ENCODE results near the gene IRF8. TPM values are rescaled to one million over a fixed set of nuclear protein-coding genes. Genes with fewer than 3 reads are reported as not detected.

The IRF8 gene
- total RNA-seq, 5 donors from 2014 or later (not counting 1 experiment from before 2014, with no cell fraction given) = 7.7 to 17.0 (median 10.3) TPM

DNA sequence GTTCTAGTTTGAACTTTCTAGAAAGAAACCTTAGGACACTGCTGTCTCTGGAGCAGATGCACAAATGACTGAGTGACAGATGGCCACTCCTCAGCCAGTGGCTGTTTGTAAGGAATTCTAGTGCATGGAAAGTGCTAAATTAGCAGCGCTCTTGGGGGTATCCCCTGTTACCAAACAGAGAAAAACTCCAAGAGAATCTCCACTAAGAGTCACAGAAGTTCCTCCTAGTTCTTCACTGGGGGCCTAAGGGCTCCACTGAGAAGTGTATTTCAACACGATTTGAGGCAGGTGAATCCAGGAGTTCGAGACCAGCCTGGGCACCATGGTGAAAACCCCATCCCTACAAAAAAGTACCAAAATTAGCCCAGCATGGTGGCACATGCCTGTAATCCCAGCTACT is 18.1 kb upstream of the IRF8 start:
- Mint-ChIP-seq H3K4me3 (no peak overlapping the region), H3K27me3 (peaks cover 16% of the 10 kb centered on the region in 2 donors), H3K27ac (no peak overlapping the region), H3K36me3 (no peaks in the 10 kb centered on the region), H3K4me1 (no peaks in the 10 kb centered on the region), H3K9me3 (no peaks in the 10 kb centered on the region)
- Histone ChIP-seq H3K9me3 (no peaks in the 10 kb centered on the region), H3K36me3 (ENCODE audit: control insufficient read depth in 2 of 2, extremely low read depth in 1 of 2, insufficient read depth in 1 of 2, low read length in 1 of 2) (no peaks in the 10 kb centered on the region), H3K27ac (ENCODE audit: low read length) (no peak overlapping the region), H3K27me3 (replicated peaks in 1 of 2; ENCODE audit: control insufficient read depth in 2 of 2, extremely low read depth in 1 of 2, insufficient read depth in 2 of 2, low read length in 1 of 2) (peaks cover 0 to 4% of the 10 kb centered on the region in 2 experiments), H3K4me1 (ENCODE audit: control insufficient read depth in 1 of 2, extremely low read depth in 1 of 2, insufficient read depth in 2 of 2, low read length in 2 of 2) (no peaks in the 10 kb centered on the region), H3K4me3 (ENCODE audit: control insufficient read depth in 1 of 2, extremely low read depth in 1 of 2, low read length in 1 of 2) (no peak overlapping the region)
- DNase-seq = no peak
- WGBS (ENCODE audit: insufficient coverage) = no CpG with 5 or more reads among the region's 3 CpGs
- CTCF ChIA-PET = no interaction called here
- POLR2A ChIA-PET = no interaction called here
- no peak for ATAC-seq (replicated peaks in 1 of 4)

DNA sequence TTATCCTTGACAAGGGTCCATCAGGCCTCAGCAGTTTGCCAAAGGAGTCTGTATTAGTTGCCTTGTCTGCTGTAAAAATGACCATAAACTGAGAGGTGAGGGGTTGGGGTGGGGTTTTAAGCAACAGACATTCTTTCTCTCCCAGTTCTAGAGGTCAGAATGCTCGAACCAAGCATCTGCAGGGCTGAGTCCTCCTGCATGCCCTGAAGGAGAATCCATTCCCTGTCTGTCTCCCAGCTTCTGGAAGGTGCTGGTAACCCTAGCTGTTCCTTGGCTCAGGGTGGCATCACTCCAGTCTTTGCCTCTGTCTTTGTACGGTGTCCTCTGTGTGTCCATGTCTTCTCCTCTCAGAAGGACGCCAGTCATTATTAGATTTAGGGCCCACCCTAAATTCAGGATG is 17.5 kb upstream of the IRF8 start:
- H3K27ac Mint-ChIP-seq = no peak overlapping the region
- peaks cover 11 to 15% of the 10 kb centered on the region in 2 donors for H3K27me3 Mint-ChIP-seq
- H3K9me3 Mint-ChIP-seq = no peaks in the 10 kb centered on the region
- H3K4me1 Mint-ChIP-seq = no peaks in the 10 kb centered on the region
- Histone ChIP-seq H3K27ac (ENCODE audit: low read length) (no peak overlapping the region), H3K27me3 (replicated peaks in 1 of 2; ENCODE audit: control insufficient read depth in 2 of 2, extremely low read depth in 1 of 2, insufficient read depth in 2 of 2, low read length in 1 of 2) (peaks cover 0 to 4% of the 10 kb centered on the region in 2 experiments), H3K36me3 (ENCODE audit: control insufficient read depth in 2 of 2, extremely low read depth in 1 of 2, insufficient read depth in 1 of 2, low read length in 1 of 2) (no peaks in the 10 kb centered on the region), H3K4me3 (ENCODE audit: control insufficient read depth in 1 of 2, extremely low read depth in 1 of 2, low read length in 1 of 2) (no peak overlapping the region), H3K9me3 (no peaks in the 10 kb centered on the region), H3K4me1 (ENCODE audit: control insufficient read depth in 1 of 2, extremely low read depth in 1 of 2, insufficient read depth in 2 of 2, low read length in 2 of 2) (no peaks in the 10 kb centered on the region)
- no peak for DNase-seq
- ATAC-seq (replicated peaks in 1 of 4) = no peak
- H3K36me3 Mint-ChIP-seq = no peaks in the 10 kb centered on the region
- no peak overlapping the region for H3K4me3 Mint-ChIP-seq
- POLR2A ChIA-PET = no interaction called here
- WGBS (ENCODE audit: insufficient coverage) = 43% methylated on average over 1 of the region's 3 CpGs
- CTCF ChIA-PET = no interaction called here

DNA sequence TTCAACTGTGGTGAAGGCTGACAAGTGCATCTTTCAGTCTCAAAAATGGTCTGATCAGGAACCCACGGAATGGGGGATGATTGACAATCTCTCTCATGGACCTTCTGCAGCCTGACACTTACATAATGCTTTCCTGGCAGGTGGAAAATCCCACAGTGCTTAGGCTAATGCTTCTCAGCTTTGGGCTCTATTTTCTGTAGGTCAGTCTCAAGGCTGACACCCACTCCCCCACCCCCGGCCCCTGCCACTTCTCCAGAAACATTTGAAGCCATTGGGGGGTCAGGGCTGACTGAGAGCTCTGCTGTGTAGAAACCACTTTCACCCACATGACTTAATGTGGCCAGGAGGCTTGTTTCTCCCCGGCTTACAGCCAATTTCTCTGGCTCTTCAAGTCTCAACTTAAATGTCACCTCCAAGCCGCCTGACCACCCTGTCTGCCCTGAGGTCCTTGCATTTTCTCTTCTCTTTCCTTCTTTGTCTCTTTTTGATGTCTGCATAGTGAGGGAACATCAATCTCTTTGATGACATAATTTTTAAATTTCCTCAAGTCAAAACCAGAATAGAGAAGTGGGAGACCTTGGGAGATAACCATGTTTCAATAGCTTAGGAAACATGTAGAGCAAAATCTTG is 16.7 kb upstream of the IRF8 start:
- CTCF ChIA-PET = no interaction called here
- no peaks in the 10 kb centered on the region for H3K9me3 ChIP-seq
- H3K4me1 ChIP-seq (ENCODE audit: control insufficient read depth in 1 of 2, extremely low read depth in 1 of 2, insufficient read depth in 2 of 2, low read length in 2 of 2) = no peaks in the 10 kb centered on the region
- Mint-ChIP-seq H3K27ac (no peak overlapping the region), H3K9me3 (no peaks in the 10 kb centered on the region), H3K4me1 (no peaks in the 10 kb centered on the region), H3K4me3 (no peak overlapping the region), H3K27me3 (peaks cover 11 to 15% of the 10 kb centered on the region in 2 donors), H3K36me3 (no peaks in the 10 kb centered on the region)
- no peak overlapping the region for H3K4me3 ChIP-seq (ENCODE audit: control insufficient read depth in 1 of 2, extremely low read depth in 1 of 2, low read length in 1 of 2)
- DNase-seq (no peak), ATAC-seq (replicated peaks in 1 of 4) (no peak)
- no peaks in the 10 kb centered on the region for H3K36me3 ChIP-seq (ENCODE audit: control insufficient read depth in 2 of 2, extremely low read depth in 1 of 2, insufficient read depth in 1 of 2, low read length in 1 of 2)
- WGBS (ENCODE audit: insufficient coverage) = 20% methylated on average over 1 of the region's 4 CpGs
- no peak overlapping the region for H3K27ac ChIP-seq (ENCODE audit: low read length)
- H3K27me3 ChIP-seq (replicated peaks in 1 of 2; ENCODE audit: control insufficient read depth in 2 of 2, extremely low read depth in 1 of 2, insufficient read depth in 2 of 2, low read length in 1 of 2) = peaks cover 0 to 6% of the 10 kb centered on the region in 2 experiments
- POLR2A ChIA-PET = no interaction called here

DNA sequence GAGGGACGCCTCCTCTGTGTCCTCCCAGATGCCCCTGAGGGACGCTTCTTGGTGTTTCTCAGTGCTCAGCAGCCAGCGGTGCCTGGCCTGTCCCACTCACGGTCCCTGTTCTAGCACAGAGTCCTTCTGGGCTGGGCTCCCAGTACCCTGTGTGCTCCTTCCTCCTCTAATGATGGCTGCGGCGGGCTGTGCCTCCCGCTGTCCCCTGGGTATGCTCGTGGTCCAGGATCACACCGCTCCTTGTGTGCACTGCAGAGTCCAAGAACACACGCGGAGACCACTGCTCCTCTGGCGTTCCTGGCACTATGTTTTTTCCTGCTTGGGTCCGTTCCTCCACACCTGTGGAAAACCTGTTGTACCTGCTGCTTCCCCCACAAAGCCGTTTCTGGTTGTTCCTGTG is 15.1 kb upstream of the IRF8 start:
- H3K36me3 ChIP-seq (ENCODE audit: control insufficient read depth in 2 of 2, extremely low read depth in 1 of 2, insufficient read depth in 1 of 2, low read length in 1 of 2) = no peaks in the 10 kb centered on the region
- H3K4me1 Mint-ChIP-seq = peaks cover 3 to 7% (median 3%) of the 10 kb centered on the region in 3 donors
- H3K4me3 ChIP-seq (ENCODE audit: control insufficient read depth in 1 of 2, extremely low read depth in 1 of 2, low read length in 1 of 2) = no peak overlapping the region
- DNase-seq = no peak
- H3K27me3 ChIP-seq (replicated peaks in 1 of 2; ENCODE audit: control insufficient read depth in 2 of 2, extremely low read depth in 1 of 2, insufficient read depth in 2 of 2, low read length in 1 of 2) = peaks cover 0 to 6% of the 10 kb centered on the region in 2 experiments
- no peak for ATAC-seq (replicated peaks in 1 of 4)
- peaks cover 0 to 6% of the 10 kb centered on the region in 2 experiments for H3K4me1 ChIP-seq (ENCODE audit: control insufficient read depth in 1 of 2, extremely low read depth in 1 of 2, insufficient read depth in 2 of 2, low read length in 2 of 2)
- H3K36me3 Mint-ChIP-seq = no peaks in the 10 kb centered on the region
- ChIA-PET POLR2A (no interaction called here), CTCF (no interaction called here)
- no peak overlapping the region for H3K27ac ChIP-seq (ENCODE audit: low read length)
- H3K9me3 ChIP-seq = no peaks in the 10 kb centered on the region
- H3K9me3 Mint-ChIP-seq = no peaks in the 10 kb centered on the region
- 86% methylated on average over 5 of the region's 14 CpGs for WGBS (ENCODE audit: insufficient coverage)
- H3K27me3 Mint-ChIP-seq = peaks cover 11 to 15% of the 10 kb centered on the region in 2 donors
- H3K27ac Mint-ChIP-seq = no peak overlapping the region
- no peak overlapping the region for H3K4me3 Mint-ChIP-seq

DNA sequence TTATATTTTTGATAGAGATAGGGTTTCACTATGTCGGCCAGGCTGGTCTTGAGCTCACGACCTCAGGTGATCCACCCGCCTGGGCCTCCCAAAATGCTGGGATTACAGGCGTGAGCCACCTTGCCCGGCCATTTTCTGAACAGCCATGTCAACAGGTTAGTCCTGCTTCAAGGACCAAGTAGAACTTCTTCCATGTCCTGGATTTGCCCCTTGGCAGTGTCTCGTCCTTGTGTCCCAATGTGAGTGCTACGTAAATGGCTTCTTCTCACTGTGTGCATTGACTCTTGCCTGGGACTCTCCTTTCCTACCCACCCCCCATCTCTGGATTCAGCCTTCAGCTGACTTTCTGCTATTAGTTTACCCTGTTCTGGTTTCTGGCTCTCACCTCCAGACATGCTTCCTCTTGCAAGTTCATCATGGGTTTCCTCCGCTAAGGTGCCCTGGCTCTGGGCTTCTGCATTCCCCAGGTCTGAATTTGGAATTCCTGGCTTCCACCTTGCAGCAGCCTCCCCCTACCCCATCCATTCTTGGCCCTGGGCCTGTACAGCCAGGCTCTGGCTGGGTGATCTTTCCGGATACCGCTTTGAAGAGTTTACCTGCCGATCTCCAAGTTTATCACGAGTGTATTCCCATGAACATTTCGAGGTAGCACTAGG is 14.0 kb upstream of the IRF8 start:
- Mint-ChIP-seq H3K27me3 (peaks cover 11 to 15% of the 10 kb centered on the region in 2 donors), H3K4me3 (no peak overlapping the region), H3K36me3 (no peaks in the 10 kb centered on the region), H3K9me3 (no peaks in the 10 kb centered on the region), H3K4me1 (peaks cover 10 to 18% (median 10%) of the 10 kb centered on the region in 3 donors), H3K27ac (no peak overlapping the region)
- no peak for ATAC-seq (replicated peaks in 1 of 4)
- H3K36me3 ChIP-seq (ENCODE audit: control insufficient read depth in 2 of 2, extremely low read depth in 1 of 2, insufficient read depth in 1 of 2, low read length in 1 of 2) = no peaks in the 10 kb centered on the region
- no peak overlapping the region for H3K4me3 ChIP-seq (ENCODE audit: control insufficient read depth in 1 of 2, extremely low read depth in 1 of 2, low read length in 1 of 2)
- no peaks in the 10 kb centered on the region for H3K9me3 ChIP-seq
- ChIA-PET CTCF (no interaction called here), POLR2A (no interaction called here)
- 89% methylated on average over 12 of the region's 13 CpGs for WGBS (ENCODE audit: insufficient coverage)
- no peak overlapping the region for H3K27ac ChIP-seq (ENCODE audit: low read length)
- H3K4me1 ChIP-seq (ENCODE audit: control insufficient read depth in 1 of 2, extremely low read depth in 1 of 2, insufficient read depth in 2 of 2, low read length in 2 of 2) = peaks cover 0 to 12% of the 10 kb centered on the region in 2 experiments
- peaks cover 0 to 6% of the 10 kb centered on the region in 2 experiments for H3K27me3 ChIP-seq (replicated peaks in 1 of 2; ENCODE audit: control insufficient read depth in 2 of 2, extremely low read depth in 1 of 2, insufficient read depth in 2 of 2, low read length in 1 of 2)
- DNase-seq = no peak

DNA sequence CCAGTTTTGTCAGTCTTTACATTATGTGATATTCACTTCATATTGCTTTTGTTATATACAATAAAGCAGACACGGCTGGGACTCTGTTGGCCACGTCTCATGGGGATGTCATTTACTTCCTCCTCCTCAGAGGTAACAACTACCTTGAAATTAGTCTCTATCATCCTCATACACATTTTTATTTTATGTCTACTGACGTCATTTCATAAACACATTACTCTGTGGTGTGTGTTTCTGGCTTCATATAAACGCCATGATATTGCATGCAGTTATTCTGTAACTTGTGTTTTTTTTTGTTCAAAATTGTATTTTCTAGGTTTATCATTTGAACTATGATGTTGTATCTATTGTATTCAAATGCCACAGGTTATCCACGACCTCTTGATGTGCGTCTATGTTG is 13.4 kb upstream of the IRF8 start:
- ATAC-seq (replicated peaks in 1 of 4) (no peak), DNase-seq (no peak)
- H3K4me1 ChIP-seq (ENCODE audit: control insufficient read depth in 1 of 2, extremely low read depth in 1 of 2, insufficient read depth in 2 of 2, low read length in 2 of 2) = peaks cover 0 to 12% of the 10 kb centered on the region in 2 experiments
- ChIA-PET POLR2A (no interaction called here), CTCF (no interaction called here)
- 95% methylated on average over 4 of the region's 6 CpGs for WGBS (ENCODE audit: insufficient coverage)
- Mint-ChIP-seq H3K4me3 (no peak overlapping the region), H3K27ac (no peak overlapping the region), H3K36me3 (no peaks in the 10 kb centered on the region), H3K4me1 (peaks cover 10 to 19% (median 10%) of the 10 kb centered on the region in 3 donors), H3K27me3 (peaks cover 11 to 15% of the 10 kb centered on the region in 2 donors), H3K9me3 (no peaks in the 10 kb centered on the region)
- no peak overlapping the region for H3K4me3 ChIP-seq (ENCODE audit: control insufficient read depth in 1 of 2, extremely low read depth in 1 of 2, low read length in 1 of 2)
- no peaks in the 10 kb centered on the region for H3K9me3 ChIP-seq
- H3K36me3 ChIP-seq (ENCODE audit: control insufficient read depth in 2 of 2, extremely low read depth in 1 of 2, insufficient read depth in 1 of 2, low read length in 1 of 2) = no peaks in the 10 kb centered on the region
- no peak overlapping the region for H3K27ac ChIP-seq (ENCODE audit: low read length)
- H3K27me3 ChIP-seq (replicated peaks in 1 of 2; ENCODE audit: control insufficient read depth in 2 of 2, extremely low read depth in 1 of 2, insufficient read depth in 2 of 2, low read length in 1 of 2) = peaks cover 0 to 6% of the 10 kb centered on the region in 2 experiments

All from T-cell (primary cell).